HCT116 (cell line): Measurements from ENCODE around the gene DNAJC5. TPM values are rescaled to one million over a fixed set of nuclear protein-coding genes. Genes with fewer than 3 reads are reported as not detected.

Source experiments
- ATAC-seq: fragments of 200-7000 bp; cut with Tn5 transposase; 2 replicates; pipeline ENCODE4 v1.9.1; 2020; ENCODE audit warnings: mild to moderate bottlenecking, moderate library complexity
- BruUV-seq: library from RNA; stranded (reverse); fragments of 400-500 nt; replicated peaks from 2 replicates; lab custom pipeline; 2021; lab: Mats Ljungman, UMichigan
- CTCF ChIA-PET: fragments of 300-600 bp; sonication (Branson Sonifier 250); formaldehyde crosslinking; loops from one replicate; lab custom pipeline; 2021; ENCODE audit warnings: antibody characterized with exemption; lab: Charles Lee
- POLR2A ChIA-PET: fragments of 300-600, 350-600 bp; sonication (Branson Sonifier 250); formaldehyde crosslinking; loops from one replicate; lab custom pipeline; 2021; ENCODE audit warnings: antibody characterized with exemption; lab: Charles Lee
- RAD21 ChIA-PET, 2 experiments: fragments of 300-600 bp; sonication (Branson Sonifier 250); formaldehyde crosslinking; loops; one replicate each; lab custom pipeline; 2023; ENCODE audit warnings: low total read pairs in 2 of 2; ENCODE audit not compliant: uncharacterized antibody in 2 of 2, unreplicated experiment in 2 of 2, low non-redundant PET in 1 of 2; lab: Charles Lee
- DNase-seq: peaks from one replicate; pipeline ENCODE4 v3.0.0-alpha.2; 2010; ENCODE audit warnings: low read depth, low spot score
- H2AFZ ChIP-seq: fragments of 200-600 bp; shearing (Covaris generic), sonication (generic); 2 replicates; pipeline ENCODE4 v1.6.1; 2017; ENCODE audit warnings: low read depth, mixed run types, mixed read lengths, antibody characterized with exemption, low read length; ENCODE audit not compliant: poor library complexity, severe bottlenecking
- H3K27ac ChIP-seq: 2 replicates; pipeline ENCODE4 v1.5.1; 2012; ENCODE audit warnings: low read depth, low read length
- H3K27me3 ChIP-seq: fragments of 200-600 bp; sonication (generic); 2 replicates; pipeline ENCODE4 v1.6.1; 2016; ENCODE audit warnings: mixed run types, low read length, mixed read lengths; ENCODE audit not compliant: insufficient read depth
- H3K36me3 ChIP-seq, 2 experiments: fragments of 200-500 bp in 1 of 2; fragments of 200-600 bp in 1 of 2; sonication (Bioruptor generic) in 1 of 2; sonication (generic) in 1 of 2; 2 replicates each; pipeline versions ENCODE4 v1.5.1 to v1.6.1; 2014 to 2016; ENCODE audit warnings: low read length in 2 of 2, inconsistent platforms in 1 of 2, mixed read lengths in 1 of 2, mixed run types in 1 of 2; ENCODE audit not compliant: insufficient read depth in 2 of 2, control insufficient read depth in 1 of 2
- H3K4me1 ChIP-seq, 2 experiments: fragments of 200-600 bp in 1 of 2; sonication (generic) in 1 of 2; 2 replicates each; pipeline versions ENCODE4 v1.5.1 to v1.6.1; 2012 to 2017; ENCODE audit warnings: low read length in 2 of 2, inconsistent platforms in 1 of 2, mild to moderate bottlenecking in 1 of 2, mixed read lengths in 1 of 2, mixed run types in 1 of 2, moderate library complexity in 1 of 2; ENCODE audit not compliant: insufficient read depth in 2 of 2, control insufficient read depth in 1 of 2
- H3K4me2 ChIP-seq: fragments of 200-600 bp; sonication (generic); 2 replicates; pipeline ENCODE4 v1.6.1; 2017; ENCODE audit warnings: mixed run types, low read length, mixed read lengths
- H3K4me3 ChIP-seq, 2 experiments: fragments of 200-600 bp in 1 of 2; sonication (generic) in 1 of 2; replicated peaks in 1 of 2; 2 replicates each; pipeline ENCODE4 v1.5.1; 2011 to 2016; ENCODE audit warnings: low read length in 2 of 2, control low read depth in 1 of 2, low read depth in 1 of 2, mild to moderate bottlenecking in 1 of 2, mixed read lengths in 1 of 2, mixed run types in 1 of 2
- H3K79me2 ChIP-seq: fragments of 200-600 bp; sonication (generic); 2 replicates; pipeline ENCODE4 v1.6.1; 2017; ENCODE audit warnings: mild to moderate bottlenecking, mixed run types, low read length, moderate library complexity, mixed read lengths; ENCODE audit not compliant: insufficient read depth
- H3K9ac ChIP-seq: fragments of 200-600 bp; sonication (generic); 2 replicates; pipeline ENCODE4 v1.6.1; 2016; ENCODE audit warnings: low read length, mixed read lengths
- H3K9me2 ChIP-seq: fragments of 200-600 bp; sonication (generic), shearing (Covaris generic); 2 replicates; pipeline ENCODE4 v1.6.1; 2017; ENCODE audit warnings: mixed run types, mild to moderate bottlenecking, moderate library complexity; ENCODE audit not compliant: insufficient read depth
- H3K9me3 ChIP-seq, 2 experiments: fragments of 200-500 bp in 1 of 2; fragments of 200-600 bp in 1 of 2; sonication (Bioruptor generic) in 1 of 2; sonication (generic) in 1 of 2; 2 replicates each; pipeline ENCODE4 v1.6.1; 2014 to 2017; ENCODE audit warnings: low read length in 2 of 2, mixed read lengths in 2 of 2, inconsistent platforms in 1 of 2, low read depth in 1 of 2, mild to moderate bottlenecking in 1 of 2, mixed run types in 1 of 2, moderate library complexity in 1 of 2; ENCODE audit not compliant: control insufficient read depth in 1 of 2, insufficient read depth in 1 of 2
- H4K20me1 ChIP-seq: fragments of 200-600 bp; sonication (generic), shearing (Covaris generic); 2 replicates; pipeline ENCODE4 v1.6.1; 2017; ENCODE audit warnings: mixed run types, mild to moderate bottlenecking, moderate library complexity; ENCODE audit not compliant: insufficient read depth
- CBX3 ChIP-seq: IDR thresholded peaks from 2 replicates; pipeline ENCODE4 v1.6.1; 2012; ENCODE audit warnings: low read depth
- CEBPB ChIP-seq: IDR thresholded peaks from 2 replicates; pipeline ENCODE4 v1.6.1; 2012; ENCODE audit warnings: low read depth
- EGR1 ChIP-seq: IDR thresholded peaks from 2 replicates; pipeline ENCODE4 v1.6.1; 2012; ENCODE audit warnings: low read depth
- ELF1 ChIP-seq: IDR thresholded peaks from 2 replicates; pipeline ENCODE4 v1.6.1; 2012; ENCODE audit warnings: low read depth, borderline replicate concordance
- EZH2 ChIP-seq: fragments of 200-600 bp; sonication (generic); IDR thresholded peaks from 2 replicates; pipeline ENCODE4 v1.6.1; 2017; ENCODE audit warnings: antibody characterized with exemption, mixed run types
- EZH2phosphoT487 ChIP-seq: fragments of 200-600 bp; IDR thresholded peaks from 2 replicates; pipeline ENCODE4 v1.6.1; 2018; ENCODE audit warnings: antibody characterized with exemption, borderline replicate concordance
- FOSL1 ChIP-seq: IDR thresholded peaks from 2 replicates; pipeline ENCODE4 v1.6.1; 2012; ENCODE audit warnings: low read depth
- JUND ChIP-seq: IDR thresholded peaks from 2 replicates; pipeline ENCODE4 v1.6.1; 2012
- POLR2A ChIP-seq: IDR thresholded peaks from 2 replicates; pipeline ENCODE4 v1.7.0; 2011; ENCODE audit warnings: borderline replicate concordance; ENCODE audit not compliant: insufficient read depth, insufficient read length; ENCODE audit errors: extremely low read depth
- POLR2AphosphoS5 ChIP-seq: IDR thresholded peaks from 2 replicates; pipeline ENCODE4 v1.6.1; 2011; ENCODE audit warnings: mild to moderate bottlenecking, low read depth, low read length, moderate library complexity
- SIN3A ChIP-seq: IDR thresholded peaks from 2 replicates; pipeline ENCODE4 v1.6.1; 2012; ENCODE audit warnings: low read depth
- SP1 ChIP-seq: IDR thresholded peaks from 2 replicates; pipeline ENCODE4 v1.6.1; 2012; ENCODE audit warnings: low read depth
- SRF ChIP-seq: IDR thresholded peaks from 2 replicates; pipeline ENCODE4 v1.6.1; 2012; ENCODE audit warnings: low read depth
- TCF7L2 ChIP-seq: IDR thresholded peaks from 2 replicates; pipeline ENCODE4 v1.7.0; 2011; ENCODE audit warnings: borderline replicate concordance, inconsistent platforms; ENCODE audit not compliant: insufficient read depth, insufficient read length; ENCODE audit errors: extremely low read depth
- YY1 ChIP-seq: IDR thresholded peaks from 2 replicates; pipeline ENCODE4 v1.6.1; 2011; ENCODE audit warnings: low read length, low read depth, moderate library complexity, mild to moderate bottlenecking; ENCODE audit not compliant: insufficient replicate concordance; ENCODE audit errors: extremely low read depth
- ZFX ChIP-seq: fragments of 450-650 bp; IDR thresholded peaks from 2 replicates; pipeline ENCODE4 v1.6.1; 2017
- intact Hi-C: fragments of 100-400 bp; cut with micrococcal nuclease; formaldehyde crosslinking; loops from 2 replicates; pipeline ENCODE4 v1.10.0; 2022
- total RNA-seq: library from RNA; stranded (reverse); gene quantifications from one replicate; pipeline ENCODE4 v1.2.1, GENCODE V29; 2021; ENCODE audit not compliant: unreplicated experiment
- TF ChIP-seq, protein P1 (sequence below), 3 experiments: fragments of 200-600 bp in 1 of 3; sonication (generic) in 1 of 3; IDR thresholded peaks in 2 of 3; conservative IDR thresholded peaks in 1 of 3; 2 replicates each; pipeline ENCODE4 v1.5.1; 2012 to 2017; ENCODE audit warnings: low read depth in 2 of 3, low read length in 2 of 3, antibody characterized with exemption in 1 of 3, borderline replicate concordance in 1 of 3, control low read depth in 1 of 3, mild to moderate bottlenecking in 1 of 3, mixed read lengths in 1 of 3, mixed run types in 1 of 3, moderate library complexity in 1 of 3; ENCODE audit not compliant: insufficient read depth in 1 of 3
- TF ChIP-seq, protein P2 (sequence below): IDR thresholded peaks from 2 replicates; pipeline ENCODE4 v1.6.1; 2012
- TF ChIP-seq, protein P3 (sequence below): IDR thresholded peaks from 2 replicates; pipeline ENCODE4 v1.6.1; 2011; ENCODE audit warnings: mild to moderate bottlenecking, low read length, moderate library complexity; ENCODE audit not compliant: insufficient replicate concordance; ENCODE audit errors: extremely low read depth
- TF ChIP-seq, protein P4 (sequence below): IDR thresholded peaks from 2 replicates; pipeline ENCODE4 v1.6.1; 2012; ENCODE audit warnings: low read depth

DNAJC5 gene
- total RNA-seq, 1 experiment from 2014 or later, result 38.3 TPM

DNA sequence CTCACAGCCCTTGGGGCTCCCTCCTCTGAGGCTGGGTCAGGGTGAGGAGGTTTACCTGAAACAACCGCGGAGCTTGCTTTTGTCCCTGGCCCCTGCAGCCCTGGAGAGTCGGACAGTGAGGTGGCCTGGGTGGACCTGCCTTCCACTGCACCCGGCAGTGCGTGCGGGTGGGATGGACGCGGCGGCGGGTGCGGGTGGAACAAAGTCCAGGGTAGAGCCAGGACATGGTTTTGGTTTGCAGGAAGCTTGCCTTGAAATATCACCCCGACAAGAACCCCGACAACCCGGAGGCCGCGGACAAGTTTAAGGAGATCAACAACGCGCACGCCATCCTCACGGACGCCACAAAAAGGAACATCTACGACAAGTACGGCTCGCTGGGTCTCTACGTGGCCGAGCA is 34.1 kb downstream of the DNAJC5 start:
- H3K4me2 ChIP-seq, result no peak overlapping the region
- TF ChIP-seq, protein P1, sequence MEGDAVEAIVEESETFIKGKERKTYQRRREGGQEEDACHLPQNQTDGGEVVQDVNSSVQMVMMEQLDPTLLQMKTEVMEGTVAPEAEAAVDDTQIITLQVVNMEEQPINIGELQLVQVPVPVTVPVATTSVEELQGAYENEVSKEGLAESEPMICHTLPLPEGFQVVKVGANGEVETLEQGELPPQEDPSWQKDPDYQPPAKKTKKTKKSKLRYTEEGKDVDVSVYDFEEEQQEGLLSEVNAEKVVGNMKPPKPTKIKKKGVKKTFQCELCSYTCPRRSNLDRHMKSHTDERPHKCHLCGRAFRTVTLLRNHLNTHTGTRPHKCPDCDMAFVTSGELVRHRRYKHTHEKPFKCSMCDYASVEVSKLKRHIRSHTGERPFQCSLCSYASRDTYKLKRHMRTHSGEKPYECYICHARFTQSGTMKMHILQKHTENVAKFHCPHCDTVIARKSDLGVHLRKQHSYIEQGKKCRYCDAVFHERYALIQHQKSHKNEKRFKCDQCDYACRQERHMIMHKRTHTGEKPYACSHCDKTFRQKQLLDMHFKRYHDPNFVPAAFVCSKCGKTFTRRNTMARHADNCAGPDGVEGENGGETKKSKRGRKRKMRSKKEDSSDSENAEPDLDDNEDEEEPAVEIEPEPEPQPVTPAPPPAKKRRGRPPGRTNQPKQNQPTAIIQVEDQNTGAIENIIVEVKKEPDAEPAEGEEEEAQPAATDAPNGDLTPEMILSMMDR (IDR thresholded peaks at IDR 0.05 in 2 of 3, conservative IDR thresholded peaks at IDR 0.05 in 1 of 3; ENCODE audit: borderline replicate concordance in 1 of 3, insufficient read depth in 1 of 3, low read depth in 2 of 3, low read length in 2 of 3), result no peak
- TF ChIP-seq YY1, result no peak
- no peak for TF ChIP-seq CEBPB
- no peak for TF ChIP-seq SP1
- TF ChIP-seq POLR2AphosphoS5, result no peak
- TF ChIP-seq, protein P2, sequence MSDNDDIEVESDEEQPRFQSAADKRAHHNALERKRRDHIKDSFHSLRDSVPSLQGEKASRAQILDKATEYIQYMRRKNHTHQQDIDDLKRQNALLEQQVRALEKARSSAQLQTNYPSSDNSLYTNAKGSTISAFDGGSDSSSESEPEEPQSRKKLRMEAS, result no peak
- no peak for TF ChIP-seq JUND
- TF ChIP-seq SRF, result no peak
- no peak for TF ChIP-seq EZH2
- TF ChIP-seq, protein P3, sequence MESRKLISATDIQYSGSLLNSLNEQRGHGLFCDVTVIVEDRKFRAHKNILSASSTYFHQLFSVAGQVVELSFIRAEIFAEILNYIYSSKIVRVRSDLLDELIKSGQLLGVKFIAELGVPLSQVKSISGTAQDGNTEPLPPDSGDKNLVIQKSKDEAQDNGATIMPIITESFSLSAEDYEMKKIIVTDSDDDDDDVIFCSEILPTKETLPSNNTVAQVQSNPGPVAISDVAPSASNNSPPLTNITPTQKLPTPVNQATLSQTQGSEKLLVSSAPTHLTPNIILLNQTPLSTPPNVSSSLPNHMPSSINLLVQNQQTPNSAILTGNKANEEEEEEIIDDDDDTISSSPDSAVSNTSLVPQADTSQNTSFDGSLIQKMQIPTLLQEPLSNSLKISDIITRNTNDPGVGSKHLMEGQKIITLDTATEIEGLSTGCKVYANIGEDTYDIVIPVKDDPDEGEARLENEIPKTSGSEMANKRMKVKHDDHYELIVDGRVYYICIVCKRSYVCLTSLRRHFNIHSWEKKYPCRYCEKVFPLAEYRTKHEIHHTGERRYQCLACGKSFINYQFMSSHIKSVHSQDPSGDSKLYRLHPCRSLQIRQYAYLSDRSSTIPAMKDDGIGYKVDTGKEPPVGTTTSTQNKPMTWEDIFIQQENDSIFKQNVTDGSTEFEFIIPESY, result no peak
- TF ChIP-seq POLR2A, result no peak
- TF ChIP-seq ZFX, result no peak
- no peak for TF ChIP-seq CBX3
- no peak for TF ChIP-seq ELF1
- TF ChIP-seq EZH2phosphoT487, result no peak
- TF ChIP-seq SIN3A, result no peak
- no peak for TF ChIP-seq FOSL1
- TF ChIP-seq TCF7L2, result no peak
- TF ChIP-seq, protein P4, sequence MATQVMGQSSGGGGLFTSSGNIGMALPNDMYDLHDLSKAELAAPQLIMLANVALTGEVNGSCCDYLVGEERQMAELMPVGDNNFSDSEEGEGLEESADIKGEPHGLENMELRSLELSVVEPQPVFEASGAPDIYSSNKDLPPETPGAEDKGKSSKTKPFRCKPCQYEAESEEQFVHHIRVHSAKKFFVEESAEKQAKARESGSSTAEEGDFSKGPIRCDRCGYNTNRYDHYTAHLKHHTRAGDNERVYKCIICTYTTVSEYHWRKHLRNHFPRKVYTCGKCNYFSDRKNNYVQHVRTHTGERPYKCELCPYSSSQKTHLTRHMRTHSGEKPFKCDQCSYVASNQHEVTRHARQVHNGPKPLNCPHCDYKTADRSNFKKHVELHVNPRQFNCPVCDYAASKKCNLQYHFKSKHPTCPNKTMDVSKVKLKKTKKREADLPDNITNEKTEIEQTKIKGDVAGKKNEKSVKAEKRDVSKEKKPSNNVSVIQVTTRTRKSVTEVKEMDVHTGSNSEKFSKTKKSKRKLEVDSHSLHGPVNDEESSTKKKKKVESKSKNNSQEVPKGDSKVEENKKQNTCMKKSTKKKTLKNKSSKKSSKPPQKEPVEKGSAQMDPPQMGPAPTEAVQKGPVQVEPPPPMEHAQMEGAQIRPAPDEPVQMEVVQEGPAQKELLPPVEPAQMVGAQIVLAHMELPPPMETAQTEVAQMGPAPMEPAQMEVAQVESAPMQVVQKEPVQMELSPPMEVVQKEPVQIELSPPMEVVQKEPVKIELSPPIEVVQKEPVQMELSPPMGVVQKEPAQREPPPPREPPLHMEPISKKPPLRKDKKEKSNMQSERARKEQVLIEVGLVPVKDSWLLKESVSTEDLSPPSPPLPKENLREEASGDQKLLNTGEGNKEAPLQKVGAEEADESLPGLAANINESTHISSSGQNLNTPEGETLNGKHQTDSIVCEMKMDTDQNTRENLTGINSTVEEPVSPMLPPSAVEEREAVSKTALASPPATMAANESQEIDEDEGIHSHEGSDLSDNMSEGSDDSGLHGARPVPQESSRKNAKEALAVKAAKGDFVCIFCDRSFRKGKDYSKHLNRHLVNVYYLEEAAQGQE, result no peak
- TF ChIP-seq EGR1, result no peak
- H4K20me1 ChIP-seq, result no peaks in the 10 kb centered on the region
- H3K9me2 ChIP-seq, result no peaks in the 10 kb centered on the region
- H3K9me3 ChIP-seq, result no peaks in the 10 kb centered on the region
- H2AFZ ChIP-seq, result no peak overlapping the region
- DNase-seq (no peak), ATAC-seq (no peak)
- no peaks in the 10 kb centered on the region for H3K4me1 ChIP-seq
- H3K27me3 ChIP-seq, result no peaks in the 10 kb centered on the region
- no TSS peak for BruUV-seq
- ChIA-PET POLR2A (no interaction called here), CTCF (no interaction called here), RAD21 (no interaction called here)
- intact Hi-C loops, result no loop called here
- H3K36me3 ChIP-seq, result peaks cover 30 to 34% of the 10 kb centered on the region in 2 experiments
- peaks cover 43% of the 10 kb centered on the region for H3K79me2 ChIP-seq
- H3K27ac ChIP-seq, result no peak overlapping the region
- H3K9ac ChIP-seq, result no peak overlapping the region
- no peak overlapping the region for H3K4me3 ChIP-seq
